Fibroblast of lung (primary cell): Measurements from ENCODE around the gene STK36. TPM values are rescaled to one million over a fixed set of nuclear protein-coding genes. Genes with fewer than 3 reads are reported as not detected.

Experiments used
- DNase-seq, 2 donors: peaks; one replicate each; pipeline versions ENCODE4 v3.0.0 to v3.0.0-alpha.2; 2010; ENCODE audit warnings: low read depth in 2 of 2
- H2AFZ ChIP-seq: 2 replicates; pipeline ENCODE4 v1.5.1; 2012; ENCODE audit warnings: low read length, control low read depth, inconsistent platforms
- H3K27ac ChIP-seq: 2 replicates; pipeline ENCODE4 v1.5.1; 2011; ENCODE audit warnings: low read length, control low read depth; ENCODE audit not compliant: insufficient read depth
- H3K27me3 ChIP-seq: 2 replicates; pipeline ENCODE4 v1.5.1; 2011; ENCODE audit warnings: mild to moderate bottlenecking, low read length; ENCODE audit not compliant: control insufficient read depth, insufficient read depth
- H3K36me3 ChIP-seq: 2 replicates; pipeline ENCODE4 v1.5.1; 2011; ENCODE audit warnings: low read length; ENCODE audit not compliant: control insufficient read depth, insufficient read depth
- H3K4me1 ChIP-seq: 2 replicates; pipeline ENCODE4 v1.5.1; 2011; ENCODE audit warnings: low read length; ENCODE audit not compliant: control insufficient read depth, insufficient read depth; ENCODE audit errors: extremely low read depth
- H3K4me2 ChIP-seq: 2 replicates; pipeline ENCODE4 v1.5.1; 2011; ENCODE audit warnings: low read length, control low read depth; ENCODE audit not compliant: insufficient read depth; ENCODE audit errors: extremely low read depth
- H3K4me3 ChIP-seq, 4 experiments: fragments of 200-600 bp in 1 of 4; sonication (generic) in 1 of 4; replicated peaks in 1 of 4; 2 replicates each; pipeline ENCODE4 v1.5.1; 2011 to 2016; ENCODE audit warnings: low read length in 4 of 4, low read depth in 3 of 4, mild to moderate bottlenecking in 3 of 4, control low read depth in 2 of 4, inconsistent platforms in 1 of 4, mixed read lengths in 1 of 4; ENCODE audit not compliant: insufficient read depth in 1 of 4; ENCODE audit errors: control extremely low read depth in 1 of 4
- H3K79me2 ChIP-seq: 2 replicates; pipeline ENCODE4 v1.5.1; 2012; ENCODE audit warnings: mild to moderate bottlenecking, low read length, inconsistent platforms; ENCODE audit not compliant: control insufficient read depth, insufficient read depth
- H3K9ac ChIP-seq: 2 replicates; pipeline ENCODE4 v1.5.1; 2011; ENCODE audit warnings: mild to moderate bottlenecking, low read length, control low read depth; ENCODE audit not compliant: insufficient read depth
- H3K9me3 ChIP-seq: 2 replicates; pipeline ENCODE4 v1.5.1; 2012; ENCODE audit warnings: low read depth, low read length; ENCODE audit not compliant: control insufficient read depth, insufficient read depth
- H4K20me1 ChIP-seq: 2 replicates; pipeline ENCODE4 v1.5.1; 2011; ENCODE audit warnings: low read length; ENCODE audit not compliant: control insufficient read depth, insufficient read depth; ENCODE audit errors: extremely low read depth
- EZH2 ChIP-seq: IDR thresholded peaks from 2 replicates; pipeline ENCODE4 v1.5.1; 2012; ENCODE audit warnings: low read length, control low read depth, mild to moderate bottlenecking; ENCODE audit errors: missing control alignments
- polyA plus RNA-seq, 2 donors: library from polyadenylated mRNA; depleted of rRNA in 1 of 2; stranded (reverse) in 1 of 2; unstranded in 1 of 2; fragments of >200 nt; gene quantifications; 2 replicates each; pipeline ENCODE4 v1.2.1, GENCODE V29; 2011 to 2012; ENCODE audit warnings: missing spikeins in 1 of 2
- total RNA-seq: library from RNA; depleted of rRNA; stranded (reverse); fragments of >200 nt; gene quantifications from 2 replicates; pipeline ENCODE4 v1.2.1, GENCODE V29; 2014
- TF ChIP-seq, protein P1 (sequence below), 2 donors: IDR thresholded peaks in 1 of 2; conservative IDR thresholded peaks in 1 of 2; 1 replicate in 1 of 2; 2 replicates in 1 of 2; pipeline ENCODE4 v1.5.1; 2011 to 2012; ENCODE audit warnings: low read length in 2 of 2, control low read depth in 1 of 2, inconsistent platforms in 1 of 2, low read depth in 1 of 2, mild to moderate bottlenecking in 1 of 2

The STK36 gene
- total and polyA plus RNA-seq, 2 donors (not counting 1 experiment from before 2014, with no cell fraction given) = 21.4 to 36.0 TPM

DNA sequence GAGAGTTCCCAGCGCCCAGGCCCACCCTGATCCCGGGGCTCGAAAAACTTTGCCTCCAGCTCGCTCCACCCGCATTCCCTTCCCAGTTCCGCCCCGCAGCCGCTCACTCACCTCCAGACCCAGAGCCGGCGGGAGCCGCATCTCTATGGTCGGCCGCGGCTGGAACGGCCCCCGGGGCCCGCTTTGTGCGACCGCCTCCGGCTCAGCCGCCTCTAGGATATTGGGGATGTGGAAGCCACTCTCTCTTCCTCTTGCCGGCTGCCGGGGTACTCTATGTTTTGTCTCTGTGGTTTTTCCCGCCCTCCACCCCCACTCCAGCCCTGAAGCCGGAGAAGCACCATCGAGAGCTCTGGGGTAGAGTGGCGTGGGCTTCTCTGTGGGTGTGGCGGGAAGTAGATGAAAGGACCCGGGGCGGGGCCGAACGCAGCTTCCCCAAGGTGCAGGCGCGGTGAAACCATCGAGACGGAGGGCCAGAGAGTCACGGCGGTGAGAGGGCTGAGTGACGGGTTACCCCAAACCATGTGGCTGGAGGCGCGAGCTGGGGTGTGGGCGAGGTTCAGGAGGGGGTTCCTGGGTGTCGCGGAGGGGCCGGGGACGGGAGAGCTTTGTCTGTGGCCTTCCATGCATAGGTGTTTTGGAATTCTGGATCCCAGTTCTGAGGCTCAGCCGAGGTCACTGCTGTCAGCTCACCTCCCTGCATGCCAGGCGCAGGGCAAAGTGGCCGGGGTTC lies 12.5 kb upstream of the STK36 start, which contains the start of the genes BCS1L and ZNF142:
TSS of gene BCS1L (plus strand) at position 426 of the 730 bp plus-strand sequence. CDS start 1,305 bp downstream, outside the sequence.
TSS of gene ZNF142 (minus strand) at position 366 of the 730 bp plus-strand sequence. CDS start 3,194 bp downstream, outside the sequence.
- Histone ChIP-seq H3K27ac (peak within 1 kb of the TSS; percentile 57), H3K4me2 (peak within 1 kb of the TSS; percentile 97), H3K4me1 (no peaks in the 10 kb centered on the region), H3K36me3 (peaks cover 25% of the 10 kb centered on the region), H3K9me3 (no peaks in the 10 kb centered on the region), H4K20me1 (no peaks in the 10 kb centered on the region), H3K79me2 (peaks cover 20% of the 10 kb centered on the region), H3K9ac (peak within 1 kb of the TSS; percentile 35), H3K27me3 (no peaks in the 10 kb centered on the region), H3K4me3 (peak within 1 kb of the TSS; percentile 40 to 95 (median 74)), H2AFZ (peak within 1 kb of the TSS; percentile 83)
- TF ChIP-seq, protein P1, sequence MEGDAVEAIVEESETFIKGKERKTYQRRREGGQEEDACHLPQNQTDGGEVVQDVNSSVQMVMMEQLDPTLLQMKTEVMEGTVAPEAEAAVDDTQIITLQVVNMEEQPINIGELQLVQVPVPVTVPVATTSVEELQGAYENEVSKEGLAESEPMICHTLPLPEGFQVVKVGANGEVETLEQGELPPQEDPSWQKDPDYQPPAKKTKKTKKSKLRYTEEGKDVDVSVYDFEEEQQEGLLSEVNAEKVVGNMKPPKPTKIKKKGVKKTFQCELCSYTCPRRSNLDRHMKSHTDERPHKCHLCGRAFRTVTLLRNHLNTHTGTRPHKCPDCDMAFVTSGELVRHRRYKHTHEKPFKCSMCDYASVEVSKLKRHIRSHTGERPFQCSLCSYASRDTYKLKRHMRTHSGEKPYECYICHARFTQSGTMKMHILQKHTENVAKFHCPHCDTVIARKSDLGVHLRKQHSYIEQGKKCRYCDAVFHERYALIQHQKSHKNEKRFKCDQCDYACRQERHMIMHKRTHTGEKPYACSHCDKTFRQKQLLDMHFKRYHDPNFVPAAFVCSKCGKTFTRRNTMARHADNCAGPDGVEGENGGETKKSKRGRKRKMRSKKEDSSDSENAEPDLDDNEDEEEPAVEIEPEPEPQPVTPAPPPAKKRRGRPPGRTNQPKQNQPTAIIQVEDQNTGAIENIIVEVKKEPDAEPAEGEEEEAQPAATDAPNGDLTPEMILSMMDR (conservative IDR thresholded peaks at IDR 0.05 in 1 of 2, IDR thresholded peaks at IDR 0.05 in 1 of 2; ENCODE audit: low read depth in 1 of 2, low read length in 2 of 2) = no peak
- TF ChIP-seq EZH2 = no peak
- DNase-seq = peak; percentile 84 to 85

DNA sequence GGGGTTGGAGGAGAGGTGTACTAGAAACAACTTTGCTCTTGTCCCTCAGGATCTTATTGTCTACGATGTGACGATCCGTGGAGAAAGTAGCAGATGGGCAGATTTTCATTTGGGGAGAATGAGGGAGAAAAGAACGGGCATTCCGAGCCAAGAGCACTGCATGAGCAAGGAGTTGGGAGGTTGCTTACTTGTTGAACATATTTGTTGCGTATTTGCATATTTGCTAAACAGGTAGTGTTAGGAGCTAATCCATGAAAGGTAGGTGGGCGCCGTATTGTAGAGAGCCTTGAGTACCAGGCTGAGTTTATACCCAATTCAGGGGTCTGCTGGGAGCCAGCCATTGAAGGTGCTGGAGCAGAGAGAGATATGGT lies 11.9 kb upstream of the STK36 start:
- H4K20me1 ChIP-seq = no peaks in the 10 kb centered on the region
- peak overlapping the region; percentile 83 for H2AFZ ChIP-seq
- DNase-seq = peak in 1 of 2 donors; percentile 2
- peaks cover 20% of the 10 kb centered on the region for H3K79me2 ChIP-seq
- peaks cover 28% of the 10 kb centered on the region for H3K36me3 ChIP-seq
- TF ChIP-seq EZH2 = no peak
- TF ChIP-seq, protein P1 (conservative IDR thresholded peaks at IDR 0.05 in 1 of 2, IDR thresholded peaks at IDR 0.05 in 1 of 2; ENCODE audit: low read depth in 1 of 2, low read length in 2 of 2) = no peak
- no peaks in the 10 kb centered on the region for H3K27me3 ChIP-seq
- peak overlapping the region; percentile 3 for H3K27ac ChIP-seq
- peak overlapping the region; percentile 35 for H3K9ac ChIP-seq
- H3K4me1 ChIP-seq = no peaks in the 10 kb centered on the region
- peak overlapping the region; percentile 40 to 95 (median 74) for H3K4me3 ChIP-seq
- H3K9me3 ChIP-seq = no peaks in the 10 kb centered on the region
- peak overlapping the region; percentile 97 for H3K4me2 ChIP-seq

DNA sequence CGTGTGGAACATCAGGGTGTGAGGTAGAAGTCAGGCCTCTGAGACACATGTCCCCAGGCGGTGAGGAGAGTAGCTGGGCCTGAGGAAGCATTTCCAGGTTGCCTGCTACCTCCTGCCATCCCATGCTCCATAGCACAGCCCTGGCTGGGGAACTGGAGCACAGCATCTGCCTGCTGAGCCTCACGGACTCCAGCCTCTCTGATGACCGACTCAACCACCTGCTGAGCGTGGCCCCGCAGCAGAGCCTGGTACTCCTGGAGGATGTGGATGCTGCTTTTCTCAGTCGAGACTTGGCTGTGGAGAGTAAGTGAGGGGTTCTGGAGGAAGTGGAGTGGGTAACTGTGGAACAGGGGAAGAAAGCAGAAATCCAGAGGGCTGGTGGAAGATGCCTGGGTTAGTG lies 9.5 kb upstream of the STK36 start:
- no peaks in the 10 kb centered on the region for H3K9me3 ChIP-seq
- H2AFZ ChIP-seq = no peak overlapping the region
- no peak for TF ChIP-seq EZH2
- TF ChIP-seq, protein P1 (conservative IDR thresholded peaks at IDR 0.05 in 1 of 2, IDR thresholded peaks at IDR 0.05 in 1 of 2; ENCODE audit: low read depth in 1 of 2, low read length in 2 of 2) = no peak
- H3K27ac ChIP-seq = no peak overlapping the region
- no peaks in the 10 kb centered on the region for H4K20me1 ChIP-seq
- peaks cover 31% of the 10 kb centered on the region for H3K36me3 ChIP-seq
- H3K4me2 ChIP-seq = no peak overlapping the region
- H3K9ac ChIP-seq = no peak overlapping the region
- no peak overlapping the region for H3K4me3 ChIP-seq
- H3K79me2 ChIP-seq = peaks cover 18% of the 10 kb centered on the region
- H3K27me3 ChIP-seq = no peaks in the 10 kb centered on the region
- no peaks in the 10 kb centered on the region for H3K4me1 ChIP-seq
- DNase-seq = no peak
